ENCODE data around the gene FGF2.
"Not testable (repeated sequence)": the region's sequence is repeated elsewhere in the genome, so short reads cannot be mapped to it uniquely, and the experiment has no call there.

The FGF2 gene

DNA sequence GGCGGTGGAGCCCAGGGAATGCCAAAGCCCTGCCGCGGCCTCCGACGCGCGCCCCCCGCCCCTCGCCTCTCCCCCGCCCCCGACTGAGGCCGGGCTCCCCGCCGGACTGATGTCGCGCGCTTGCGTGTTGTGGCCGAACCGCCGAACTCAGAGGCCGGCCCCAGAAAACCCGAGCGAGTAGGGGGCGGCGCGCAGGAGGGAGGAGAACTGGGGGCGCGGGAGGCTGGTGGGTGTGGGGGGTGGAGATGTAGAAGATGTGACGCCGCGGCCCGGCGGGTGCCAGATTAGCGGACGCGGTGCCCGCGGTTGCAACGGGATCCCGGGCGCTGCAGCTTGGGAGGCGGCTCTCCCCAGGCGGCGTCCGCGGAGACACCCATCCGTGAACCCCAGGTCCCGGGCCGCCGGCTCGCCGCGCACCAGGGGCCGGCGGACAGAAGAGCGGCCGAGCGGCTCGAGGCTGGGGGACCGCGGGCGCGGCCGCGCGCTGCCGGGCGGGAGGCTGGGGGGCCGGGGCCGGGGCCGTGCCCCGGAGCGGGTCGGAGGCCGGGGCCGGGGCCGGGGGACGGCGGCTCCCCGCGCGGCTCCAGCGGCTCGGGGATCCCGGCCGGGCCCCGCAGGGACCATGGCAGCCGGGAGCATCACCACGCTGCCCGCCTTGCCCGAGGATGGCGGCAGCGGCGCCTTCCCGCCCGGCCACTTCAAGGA lies at the start of gene FGF2:
Gene FGF2 (plus strand): TSS at position 279 of the 705 bp plus-strand sequence. CDS start 344 bp downstream, at position 623.
- DNase-seq (ENCODE audit: low read depth in 3 of 3, low spot score in 1 of 3): no peak

DNA sequence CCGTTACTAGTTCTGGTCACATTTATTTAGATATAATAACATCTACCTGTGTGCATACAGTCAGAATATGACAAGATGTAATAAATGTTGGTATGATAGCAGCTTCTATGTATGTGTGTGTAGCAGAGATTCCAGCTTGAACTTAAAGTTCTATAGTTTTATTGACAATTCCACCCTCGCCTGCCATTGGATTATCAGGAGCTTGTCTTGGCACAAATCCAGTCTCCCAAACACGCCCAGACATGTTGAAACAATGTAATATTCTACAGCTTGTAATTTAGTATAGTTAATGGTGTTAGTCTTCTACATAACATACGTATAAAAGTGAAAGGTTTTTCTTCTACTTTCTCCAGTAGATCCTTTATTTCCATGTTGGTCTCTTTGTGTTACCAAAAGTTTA lies 49.7 kb upstream of the FGF2 start:
- DNase-seq (ENCODE audit: low read depth in 3 of 3, low spot score in 1 of 3): no peak

GRCh38 chr4:122777846-122778673 lies 48.6 kb upstream of the FGF2 start:
- DNase-seq (ENCODE audit: low read depth in 3 of 3, low spot score in 1 of 3): no peak

- DNase-seq (ENCODE audit: low read depth in 3 of 3, low spot score in 1 of 3): no peak
Measured at GRCh38 chr4:122781486-122781885, 45.1 kb upstream of the FGF2 start.

- no peak for DNase-seq (ENCODE audit: low read depth in 3 of 3, low spot score in 1 of 3)
Measured at GRCh38 chr4:122783301-122784215, 43.1 kb upstream of the FGF2 start.

GRCh38 chr4:122784261-122784660 lies 42.4 kb upstream of the FGF2 start:
- no peak for DNase-seq (ENCODE audit: low read depth in 3 of 3, low spot score in 1 of 3)

DNA sequence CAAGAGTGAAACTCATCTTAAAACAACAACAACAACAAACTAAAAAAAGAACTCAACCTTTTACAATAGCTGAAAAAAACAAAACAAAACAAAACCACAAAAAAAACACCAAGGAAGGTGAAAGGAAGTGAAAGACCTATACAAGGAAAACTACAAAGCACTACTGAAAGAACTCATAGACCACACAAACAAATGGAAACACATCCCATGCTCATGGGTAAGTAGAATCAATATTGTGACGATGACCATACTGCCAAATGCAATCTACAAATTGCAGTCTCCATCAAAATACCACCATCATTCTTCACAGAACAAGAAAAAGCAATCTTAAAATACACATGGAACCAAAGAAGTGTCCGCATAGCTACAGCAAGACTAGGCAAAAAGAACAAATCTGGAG lies 41.5 kb upstream of the FGF2 start:
- DNase-seq (ENCODE audit: low read depth in 3 of 3, low spot score in 1 of 3): no peak

GRCh38 chr4:122786296-122786695 lies 40.3 kb upstream of the FGF2 start:
- not testable (repeated sequence) for DNase-seq (ENCODE audit: low read depth in 3 of 3, low spot score in 1 of 3)

- not testable (repeated sequence) for DNase-seq (ENCODE audit: low read depth in 3 of 3, low spot score in 1 of 3)
Measured at GRCh38 chr4:122786920-122787319, 39.7 kb upstream of the FGF2 start.

GRCh38 chr4:122787940-122788339 lies 38.7 kb upstream of the FGF2 start:
- no peak for DNase-seq (ENCODE audit: low read depth in 3 of 3, low spot score in 1 of 3)

DNA sequence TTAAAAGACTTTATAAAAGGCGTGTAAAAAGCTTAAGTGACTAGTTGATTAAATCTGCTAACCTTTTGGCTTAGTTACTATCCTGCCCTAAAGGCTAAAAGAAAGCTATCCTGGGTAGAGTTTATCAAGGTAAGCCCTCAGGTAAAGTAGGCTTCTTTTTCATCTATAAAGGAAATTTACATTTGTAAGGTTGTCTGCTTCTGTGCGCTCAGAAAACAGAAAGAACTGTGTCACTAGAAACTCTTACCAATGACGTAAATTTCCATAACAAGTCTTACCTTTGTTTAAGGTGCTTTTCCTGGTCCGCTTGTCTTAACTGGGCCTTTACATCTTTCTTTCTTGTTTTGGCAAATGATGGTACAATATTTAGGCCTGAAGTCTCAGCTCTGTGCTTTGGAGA lies 37.7 kb upstream of the FGF2 start:
- no peak for DNase-seq (ENCODE audit: low read depth in 3 of 3, low spot score in 1 of 3)

DNA sequence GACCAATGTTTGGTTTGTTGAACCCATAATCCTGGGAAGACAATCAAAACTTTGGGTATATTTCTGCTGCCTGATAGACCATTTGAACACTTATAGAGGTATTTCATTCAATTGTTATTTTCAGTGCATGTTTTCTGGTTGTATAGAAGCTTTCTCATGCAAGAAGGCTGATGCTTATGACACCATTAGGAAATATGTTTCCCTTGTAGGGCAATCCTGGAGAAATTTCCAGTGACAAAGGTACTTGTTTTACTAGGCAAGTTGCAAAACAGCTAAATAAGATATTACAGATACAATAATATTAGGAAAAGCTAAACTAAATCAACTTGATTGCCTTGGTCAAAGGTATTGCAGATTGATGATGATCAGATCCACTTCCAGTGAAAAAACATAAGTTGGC lies 32.8 kb upstream of the FGF2 start:
- DNase-seq (ENCODE audit: low read depth in 3 of 3, low spot score in 1 of 3): no peak

- no peak for DNase-seq (ENCODE audit: low read depth in 3 of 3, low spot score in 1 of 3)
Measured at GRCh38 chr4:122796801-122797404, 29.7 kb upstream of the FGF2 start.

DNA sequence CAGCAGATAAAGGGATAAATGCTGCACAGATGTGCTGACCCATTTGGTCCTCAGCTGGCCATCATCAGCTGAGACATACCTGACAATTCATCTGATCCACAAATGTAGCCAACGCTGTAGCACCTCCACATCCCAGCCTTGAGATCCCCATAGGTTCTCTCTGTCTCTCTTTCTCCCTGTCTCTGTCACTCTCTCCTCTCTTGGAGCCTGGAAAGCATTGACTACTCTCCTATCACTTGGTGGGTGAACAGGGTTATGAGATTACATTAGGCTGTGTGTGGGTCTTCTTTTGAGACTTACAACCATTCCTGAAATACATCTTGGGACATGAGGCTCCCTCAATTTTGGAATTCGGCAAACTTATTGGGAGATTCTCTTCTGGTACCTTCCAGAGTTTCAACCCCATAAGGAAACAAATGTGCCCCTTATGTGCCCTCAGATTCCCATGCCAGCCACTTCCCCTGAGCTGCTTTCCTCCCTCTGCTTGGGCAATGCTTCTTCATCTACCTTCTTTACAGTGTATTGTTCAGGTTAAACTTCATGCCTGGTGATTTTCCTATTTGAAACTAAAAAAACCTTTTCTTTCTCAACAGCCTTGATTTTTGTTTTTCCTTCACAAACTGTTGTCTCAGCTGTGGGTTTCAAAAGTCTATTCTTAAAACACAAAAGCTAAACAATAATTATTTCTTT lies 29.1 kb upstream of the FGF2 start:
- DNase-seq (ENCODE audit: low read depth in 3 of 3, low spot score in 1 of 3): no peak

DNA sequence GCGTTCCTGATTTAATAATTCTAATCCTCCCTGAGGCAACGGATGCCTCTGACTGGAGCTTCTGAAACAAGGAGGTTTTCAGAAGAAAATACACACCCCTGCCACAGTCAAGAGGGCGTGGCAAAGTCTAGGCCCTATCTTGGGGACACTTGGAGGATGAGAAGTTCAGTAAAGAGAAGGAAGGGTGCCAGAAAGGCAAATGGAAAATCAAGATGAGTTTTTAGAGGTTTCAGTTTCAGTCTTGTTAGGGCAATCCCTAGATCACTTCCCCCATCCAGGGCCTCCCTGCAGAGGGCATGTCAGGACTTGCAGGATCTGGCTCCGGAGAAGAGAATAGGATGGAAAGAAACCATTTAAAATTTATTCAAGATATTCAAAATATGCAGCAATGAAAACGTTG lies 28.5 kb upstream of the FGF2 start:
- DNase-seq (ENCODE audit: low read depth in 3 of 3, low spot score in 1 of 3): no peak

- DNase-seq (ENCODE audit: low read depth in 3 of 3, low spot score in 1 of 3): no peak
Measured at GRCh38 chr4:122798917-122799316, 27.7 kb upstream of the FGF2 start.

DNA sequence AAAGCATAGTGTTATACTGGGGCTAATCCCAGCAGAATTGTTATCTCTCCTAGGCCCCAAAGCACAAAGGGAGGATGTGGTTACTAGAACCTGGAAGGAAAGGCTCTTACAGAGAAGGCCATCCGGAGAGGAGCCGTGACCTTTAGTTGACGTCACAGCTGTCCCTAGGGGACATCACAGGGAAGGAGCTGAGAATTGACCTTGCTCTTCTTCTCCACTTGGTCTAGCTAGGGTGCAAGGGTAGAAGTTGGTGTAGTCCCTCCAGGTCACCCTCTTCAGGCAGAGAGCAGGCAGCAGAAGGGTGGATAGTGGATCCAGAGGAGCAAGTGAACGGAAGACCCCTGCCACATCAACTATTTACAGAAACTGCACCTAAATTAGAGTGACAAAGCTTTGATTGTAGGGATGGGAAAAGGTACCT lies 22.8 kb upstream of the FGF2 start:
- DNase-seq (ENCODE audit: low read depth in 3 of 3, low spot score in 1 of 3): no peak

- no peak for DNase-seq (ENCODE audit: low read depth in 3 of 3, low spot score in 1 of 3)
Measured at GRCh38 chr4:122806981-122807679, 19.5 kb upstream of the FGF2 start.

GRCh38 chr4:122810669-122811068 lies 16.0 kb upstream of the FGF2 start:
- no peak for DNase-seq (ENCODE audit: low read depth in 3 of 3, low spot score in 1 of 3)

DNA sequence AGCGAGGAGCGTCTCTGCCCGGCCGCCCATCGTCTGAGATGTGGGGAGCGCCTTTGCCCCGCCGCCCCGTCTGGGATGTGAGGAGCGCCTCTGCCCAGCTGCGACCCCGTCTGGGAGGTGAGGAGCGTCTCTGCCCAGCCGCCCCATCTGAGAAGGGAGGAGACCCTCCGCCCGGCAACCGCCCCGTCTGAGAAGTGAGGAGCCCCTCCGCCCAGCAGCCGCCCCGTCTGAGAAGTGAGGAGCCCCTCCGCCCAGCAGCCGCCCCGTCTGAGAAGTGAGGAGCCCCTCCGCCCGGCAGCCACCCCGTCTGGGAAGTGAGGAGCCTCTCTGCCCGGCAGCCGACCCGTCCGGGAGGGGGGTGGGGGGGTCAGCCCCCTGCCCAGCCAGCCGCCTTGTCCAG lies 14.8 kb upstream of the FGF2 start:
- not testable (repeated sequence) for DNase-seq (ENCODE audit: low read depth in 3 of 3, low spot score in 1 of 3)
